K562 (cell line): ENCODE results near the gene NFIC. TPM values are rescaled to one million over a fixed set of nuclear protein-coding genes. Genes with fewer than 3 reads are reported as not detected.

Source experiments
- ATAC-seq: fragments of 200-7000 bp; cut with Tn5 transposase; 3 replicates; pipeline ENCODE4 v1.9.1; 2020; ENCODE audit warnings: moderate library complexity
- BruUV-seq: library from RNA; stranded (reverse); fragments of 400-500 nt; replicated peaks from 2 replicates; lab custom pipeline; 2021; lab: Mats Ljungman, UMichigan
- CTCF ChIA-PET: fragments of 300-600 bp; formaldehyde crosslinking; extraction: SDS; loops from one replicate; lab custom pipeline; 2021; ENCODE audit warnings: low intra/inter-chr PET ratio; lab: Yijun Ruan, JAX
- POLR2A ChIA-PET: fragments of 300-600, 350-650 bp; sonication (Branson Sonifier 250); formaldehyde crosslinking; extraction: SDS; loops from one replicate; lab custom pipeline; 2021; ENCODE audit warnings: antibody characterized with exemption, inconsistent platforms; lab: Yijun Ruan, JAX
- DNase-seq, 4 experiments: peaks; one replicate each; pipeline versions ENCODE4 v3.0.0 to v3.0.0-alpha.2; 2011 to 2018; ENCODE audit warnings: low spot score in 3 of 4, mixed read lengths in 3 of 4; ENCODE audit errors: extremely low read depth in 1 of 4
- FAIRE-seq: peaks from 2 replicates; lab custom pipeline; 2011; peaks lifted over from hg19 to GRCh38; lab: Jason Lieb, UNC
- H2AFZ ChIP-seq: 2 replicates; pipeline ENCODE4 v1.6.0; 2011; ENCODE audit warnings: low read depth, low read length, control low read depth, inconsistent platforms
- H3K27ac ChIP-seq: fragments of 200-600 bp; 3 replicates; pipeline ENCODE4 v1.8.0; 2011; ENCODE audit warnings: low read depth, mild to moderate bottlenecking, control low read depth, inconsistent platforms, low read length, moderate library complexity, mixed read lengths; ENCODE audit errors: extremely low read depth
- H3K27me3 ChIP-seq, 2 experiments: fragments of 300-600 bp in 1 of 2; 2 replicates in 1 of 2; 3 replicates in 1 of 2; pipeline versions ENCODE4 v1.6.0 to v1.8.0; 2011; ENCODE audit warnings: inconsistent platforms in 2 of 2, low read length in 2 of 2, mild to moderate bottlenecking in 1 of 2, mixed read lengths in 1 of 2, moderate library complexity in 1 of 2; ENCODE audit not compliant: control insufficient read depth in 2 of 2, insufficient read depth in 2 of 2
- H3K36me3 ChIP-seq: fragments of 300-600 bp; 3 replicates; pipeline ENCODE4 v1.8.0; 2011; ENCODE audit warnings: mild to moderate bottlenecking, low read length, inconsistent platforms; ENCODE audit not compliant: control insufficient read depth, insufficient read depth
- H3K4me1 ChIP-seq, 2 experiments: fragments of 200-600 bp in 1 of 2; replicated peaks in 1 of 2; 2 replicates in 1 of 2; 3 replicates in 1 of 2; pipeline versions ENCODE4 v1.5.1 to v1.8.0; 2011; ENCODE audit warnings: inconsistent platforms in 2 of 2, low read length in 2 of 2, mild to moderate bottlenecking in 1 of 2, mixed read lengths in 1 of 2, moderate library complexity in 1 of 2; ENCODE audit not compliant: control insufficient read depth in 2 of 2, insufficient read depth in 2 of 2
- H3K4me2 ChIP-seq: 2 replicates; pipeline ENCODE4 v1.6.1; 2011; ENCODE audit warnings: low read length, control low read depth, inconsistent platforms, mixed read lengths; ENCODE audit not compliant: insufficient read depth
- H3K4me3 ChIP-seq: fragments of 200-600 bp; sonication (generic), shearing (Covaris generic); 2 replicates; pipeline ENCODE4 v1.5.1; 2016; ENCODE audit warnings: control low read depth, inconsistent platforms
- H3K79me2 ChIP-seq: fragments of 200-600 bp; 3 replicates; pipeline ENCODE4 v1.8.0; 2011; ENCODE audit warnings: low read length, inconsistent platforms; ENCODE audit not compliant: control insufficient read depth, insufficient read depth
- H3K9ac ChIP-seq, 2 experiments: 2 replicates each; pipeline versions ENCODE4 v1.6.0 to v1.6.1; 2011; ENCODE audit warnings: low read depth in 2 of 2, low read length in 2 of 2, control low read depth in 1 of 2, inconsistent platforms in 1 of 2, mild to moderate bottlenecking in 1 of 2, mixed read lengths in 1 of 2; ENCODE audit not compliant: insufficient read depth in 1 of 2
- H3K9me1 ChIP-seq: one replicate; pipeline ENCODE4 v1.6.0; 2011; ENCODE audit warnings: inconsistent platforms, mild to moderate bottlenecking, low read length, moderate library complexity; ENCODE audit not compliant: control insufficient read depth, insufficient read depth
- H3K9me3 ChIP-seq: replicated peaks from 2 replicates; pipeline ENCODE4 v1.5.1; 2011; ENCODE audit warnings: low read depth, low read length, inconsistent platforms; ENCODE audit not compliant: control insufficient read depth, insufficient read depth
- H4K20me1 ChIP-seq: replicated peaks from 2 replicates; pipeline ENCODE4 v1.6.1; 2011; ENCODE audit warnings: low read length, inconsistent platforms, mixed read lengths; ENCODE audit not compliant: control insufficient read depth, insufficient read depth
- BCOR ChIP-seq: fragments of 450-650 bp; IDR thresholded peaks from 2 replicates; pipeline ENCODE4 v1.6.1; 2016
- CBX3 ChIP-seq, 2 experiments: IDR thresholded peaks; 1 replicate in 1 of 2; 2 replicates in 1 of 2; pipeline ENCODE4 v1.6.1; 2012; ENCODE audit warnings: inconsistent platforms in 2 of 2, low read length in 2 of 2, borderline replicate concordance in 1 of 2, control low read depth in 1 of 2
- CREB1 ChIP-seq, 2 experiments: sonication (generic) in 1 of 2; formaldehyde crosslinking in 1 of 2; IDR thresholded peaks; 2 replicates each; pipeline versions ENCODE4 v1.6.1 to v1.8.0; 2012 to 2022; ENCODE audit warnings: inconsistent platforms in 1 of 2, mild to moderate bottlenecking in 1 of 2, missing genetic modification reagents in 1 of 2, moderate library complexity in 1 of 2
- ELF4 ChIP-seq: fragments of 450-650 bp; formaldehyde crosslinking; IDR thresholded peaks from 2 replicates; pipeline ENCODE4 v1.4.0; 2022; ENCODE audit warnings: missing genetic modification characterization
- HDAC1 ChIP-seq, 2 experiments: fragments of 450-650 bp; IDR thresholded peaks; 2 replicates each; pipeline ENCODE4 v1.6.1; 2016 to 2017; ENCODE audit warnings: inconsistent platforms in 1 of 2, mild to moderate bottlenecking in 1 of 2, moderate library complexity in 1 of 2
- HIVEP1 ChIP-seq: fragments of 250-450 bp; sonication (Bioruptor Pico); IDR thresholded peaks from 2 replicates; pipeline ENCODE4 v1.4.0; 2020; ENCODE audit warnings: mild to moderate bottlenecking
- HNRNPL ChIP-seq: fragments of 200-400 bp; formaldehyde crosslinking; IDR thresholded peaks from 2 replicates; pipeline ENCODE4 v1.6.1; 2017; ENCODE audit warnings: low read depth, mild to moderate bottlenecking, low read length
- PTBP1 ChIP-seq: fragments of 200-400 bp; formaldehyde crosslinking; IDR thresholded peaks from 2 replicates; pipeline ENCODE4 v1.6.1; 2017; ENCODE audit warnings: low read depth, low read length
- SMC3 ChIP-seq: conservative IDR thresholded peaks from 2 replicates; pipeline ENCODE4 v1.6.1; 2011; ENCODE audit warnings: low read depth, low read length, improper control_type of control experiment; ENCODE audit not compliant: insufficient read depth
- TCF3 ChIP-seq: sonication (generic); formaldehyde crosslinking; IDR thresholded peaks from 2 replicates; pipeline ENCODE4 v1.4.0; 2020; ENCODE audit warnings: mild to moderate bottlenecking, missing genetic modification reagents
- THAP12 ChIP-seq: fragments of 250-450 bp; sonication (Bioruptor Pico); IDR thresholded peaks from 2 replicates; pipeline ENCODE4 v1.9.0; 2021; ENCODE audit warnings: mild to moderate bottlenecking, inconsistent platforms
- ZC3H8 ChIP-seq: fragments of 450-650 bp; IDR thresholded peaks from 2 replicates; pipeline ENCODE4 v1.6.1; 2017
- ZNF212 ChIP-seq: fragments of 450-650 bp; formaldehyde crosslinking; IDR thresholded peaks from 2 replicates; pipeline ENCODE4 v1.4.0; 2020; ENCODE audit warnings: mild to moderate bottlenecking
- WGBS: fragments of 100-300 bp; shearing (Covaris generic); methylation state at CpG from one replicate; pipeline ENCODE4 v1.1.6; 2016; ENCODE audit warnings: low coverage, mixed read lengths; ENCODE audit not compliant: insufficient coverage; ENCODE audit errors: missing lambda C conversion rate; 5-methylcytosine and 5-hydroxymethylcytosine counted together
- in situ Hi-C: fragments of 300-500 bp; cut with MboI; formaldehyde crosslinking; loops from 4 replicates; pipeline ENCODE4 v1.15.0; 2018; ENCODE audit warnings: inconsistent platforms, mixed read lengths
- intact Hi-C: fragments of 100-400 bp; cut with micrococcal nuclease; formaldehyde crosslinking; loops from 2 replicates; pipeline ENCODE4 v1.14.2; 2022
- polyA plus RNA-seq, 8 experiments: library from polyadenylated mRNA; depleted of rRNA in 4 of 8; stranded (reverse) in 5 of 8; unstranded in 3 of 8; fragments of >200 nt; fragmentation: Nextera tagmentation in 2 of 8; fragmentation: Illumina TruSeq in 1 of 8; extraction: Ambion mirVana in 2 of 8; extraction: Trizol in 1 of 8; gene quantifications; 2 replicates each; pipeline versions ENCODE4 v1.2.1 to v1.2.3, GENCODE V29; 2011 to 2014; ENCODE audit warnings: inconsistent platforms in 1 of 8, missing spikeins in 1 of 8
- total RNA-seq, 7 experiments: library from RNA; depleted of rRNA in 6 of 7; stranded (reverse); fragments of >200 nt in 6 of 7; fragmentation: Illumina TruSeq in 2 of 7; extraction: Trizol in 2 of 7; gene quantifications; 2 replicates each; pipeline versions ENCODE4 v1.2.1 to v1.2.3, GENCODE V29; 2011 to 2021; ENCODE audit warnings: low replicate concordance in 1 of 7
- TF ChIP-seq, protein P1 (sequence below): fragments of 250-450 bp; sonication (Bioruptor Pico); IDR thresholded peaks from 2 replicates; pipeline ENCODE4 v1.4.0; 2020; ENCODE audit warnings: borderline replicate concordance
- TF ChIP-seq, protein P2 (sequence below): IDR thresholded peaks from 3 replicates; pipeline ENCODE4 v1.6.1; 2011; ENCODE audit warnings: borderline replicate concordance, mild to moderate bottlenecking, moderate library complexity; ENCODE audit not compliant: insufficient read length; ENCODE audit errors: extremely low read depth

The NFIC gene
- total and polyA plus RNA-seq, 9 of the 15 experiments (the other 6 are each of a cell fraction or from before 2014, with no cell fraction given): 0.71 to 62.1 (median 6.9) TPM

- Histone ChIP-seq H3K4me2 (peak overlapping the region; percentile 64), H3K9ac (peak overlapping the region; percentile 18 to 88; a peak in 3 of 4 replicates), H3K27me3 (no peaks in the 10 kb centered on the region; a peak in 1 of 5 replicates), H3K9me3 (no peaks in the 10 kb centered on the region), H3K4me3 (peak overlapping the region; percentile 20; the same call in 1 of the 2 replicates), H3K27ac (peak overlapping the region; percentile 74), H3K9me1 (peaks cover 13% of the 10 kb centered on the region), H4K20me1 (peaks cover 60% of the 10 kb centered on the region), H3K79me2 (peaks cover 95% of the 10 kb centered on the region), H3K4me1 (peaks cover 55 to 83% of the 10 kb centered on the region in 2 experiments), H3K36me3 (peaks cover 48% of the 10 kb centered on the region; the same call in 2 of the 3 replicates), H2AFZ (no peak overlapping the region)
- FAIRE-seq (peak; percentile 99), DNase-seq (peak; percentile 62 to 92 (median 72)), ATAC-seq (peak; percentile 80)
- ChIA-PET POLR2A (interaction anchor here (0.5 to 1.6 kb wide), 9 partner anchors 10 to 323 kb away, joined by 3 to 5 read pairs (median 4); no protein-coding TSS in a partner anchor), CTCF (no interaction called here)
- WGBS: 2% methylated on average over 9 of the region's 10 CpGs
- in situ Hi-C loops (no loop called here), intact Hi-C loops (no loop called here)
- BruUV-seq: no TSS peak
- TF ChIP-seq HIVEP1 (CRISPR knock-in tag) (no peak), BCOR (peak; percentile 100), ELF4 (CRISPR knock-in tag) (no peak), TCF3 (CRISPR knock-in tag) (peak; percentile 81), ZNF212 (CRISPR knock-in tag) (no peak), ZC3H8 (no peak), CBX3 (IDR thresholded peaks at IDR 0.05; ENCODE audit: borderline replicate concordance in 1 of 2, low read length in 2 of 2) (peak in 1 of 2 experiments; percentile 86; a peak in 2 of 3 replicates), HDAC1 (IDR thresholded peaks at IDR 0.05) (peak; percentile 90 to 94), SMC3 (no peak), CREB1 (IDR thresholded peaks at IDR 0.05) (0 out of 2 replicates have a peak, but pooled peaks have one; percentile 18), CREB1 (CRISPR knock-in tag; IDR thresholded peaks at IDR 0.05) (no peak), THAP12 (CRISPR knock-in tag) (no peak), HNRNPL (no peak), PTBP1 (peak; percentile 96)
- TF ChIP-seq, protein P1, sequence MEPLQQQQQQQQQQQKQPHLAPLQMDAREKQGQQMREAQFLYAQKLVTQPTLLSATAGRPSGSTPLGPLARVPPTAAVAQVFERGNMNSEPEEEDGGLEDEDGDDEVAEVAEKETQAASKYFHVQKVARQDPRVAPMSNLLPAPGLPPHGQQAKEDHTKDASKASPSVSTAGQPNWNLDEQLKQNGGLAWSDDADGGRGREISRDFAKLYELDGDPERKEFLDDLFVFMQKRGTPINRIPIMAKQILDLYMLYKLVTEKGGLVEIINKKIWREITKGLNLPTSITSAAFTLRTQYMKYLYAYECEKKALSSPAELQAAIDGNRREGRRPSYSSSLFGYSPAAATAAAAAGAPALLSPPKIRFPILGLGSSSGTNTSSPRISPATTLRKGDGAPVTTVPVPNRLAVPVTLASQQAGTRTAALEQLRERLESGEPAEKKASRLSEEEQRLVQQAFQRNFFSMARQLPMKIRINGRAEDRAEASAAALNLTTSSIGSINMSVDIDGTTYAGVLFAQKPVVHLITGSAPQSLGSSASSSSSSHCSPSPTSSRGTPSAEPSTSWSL (CRISPR knock-in tag): no peak
- TF ChIP-seq, protein P2, sequence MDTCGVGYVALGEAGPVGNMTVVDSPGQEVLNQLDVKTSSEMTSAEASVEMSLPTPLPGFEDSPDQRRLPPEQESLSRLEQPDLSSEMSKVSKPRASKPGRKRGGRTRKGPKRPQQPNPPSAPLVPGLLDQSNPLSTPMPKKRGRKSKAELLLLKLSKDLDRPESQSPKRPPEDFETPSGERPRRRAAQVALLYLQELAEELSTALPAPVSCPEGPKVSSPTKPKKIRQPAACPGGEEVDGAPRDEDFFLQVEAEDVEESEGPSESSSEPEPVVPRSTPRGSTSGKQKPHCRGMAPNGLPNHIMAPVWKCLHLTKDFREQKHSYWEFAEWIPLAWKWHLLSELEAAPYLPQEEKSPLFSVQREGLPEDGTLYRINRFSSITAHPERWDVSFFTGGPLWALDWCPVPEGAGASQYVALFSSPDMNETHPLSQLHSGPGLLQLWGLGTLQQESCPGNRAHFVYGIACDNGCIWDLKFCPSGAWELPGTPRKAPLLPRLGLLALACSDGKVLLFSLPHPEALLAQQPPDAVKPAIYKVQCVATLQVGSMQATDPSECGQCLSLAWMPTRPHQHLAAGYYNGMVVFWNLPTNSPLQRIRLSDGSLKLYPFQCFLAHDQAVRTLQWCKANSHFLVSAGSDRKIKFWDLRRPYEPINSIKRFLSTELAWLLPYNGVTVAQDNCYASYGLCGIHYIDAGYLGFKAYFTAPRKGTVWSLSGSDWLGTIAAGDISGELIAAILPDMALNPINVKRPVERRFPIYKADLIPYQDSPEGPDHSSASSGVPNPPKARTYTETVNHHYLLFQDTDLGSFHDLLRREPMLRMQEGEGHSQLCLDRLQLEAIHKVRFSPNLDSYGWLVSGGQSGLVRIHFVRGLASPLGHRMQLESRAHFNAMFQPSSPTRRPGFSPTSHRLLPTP: no peak
Observed at GRCh38 chr19:3374369-3375112, 8.2 kb downstream of the NFIC start.
